ENCODE results near the gene PLA2G4A. TPM values are rescaled to one million over a fixed set of nuclear protein-coding genes. Genes with fewer than 3 reads are reported as not detected.
A peak's percentile ranks its signal among the peaks of the same experiment; 100 is the strongest.

The PLA2G4A gene
- total RNA-seq, 4 donors from 2014 or later, result 2.0 to 8.3 (median 6.1) TPM

DNA sequence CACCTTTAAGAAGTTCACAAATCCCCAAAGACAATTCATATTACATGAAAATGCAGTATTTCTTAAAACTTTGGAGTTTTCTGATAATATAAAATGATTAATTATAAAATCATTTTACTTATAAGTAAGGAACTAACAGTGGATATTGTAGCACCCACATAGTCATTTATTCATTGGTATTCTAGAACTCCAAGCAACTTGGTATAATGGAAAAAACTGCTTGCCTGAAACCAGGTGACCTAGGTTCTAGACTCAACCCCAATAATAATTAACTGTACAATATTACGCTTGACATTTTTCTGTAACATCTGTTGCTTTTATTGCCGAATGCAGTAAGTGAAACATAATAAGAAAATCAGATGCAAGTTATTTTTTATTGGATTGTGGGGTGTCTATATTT lies 2.4 kb downstream of the PLA2G4A start:
- H3K27me3 ChIP-seq, result no peaks in the 10 kb centered on the region
- intact Hi-C loops (cut with DNase I; ENCODE audit: low total_unique reads) (no loop called here), in situ Hi-C loops (cut with MboI; ENCODE audit: low pct_ligation_motif_present in 1 of 4, low pct_unique_long_range_greater_than_20kb in 1 of 4, low sequenced_read_pairs in 3 of 4) (no loop called here)
- H3K4me1 ChIP-seq, result peaks cover 0 to 16% (median 0%) of the 10 kb centered on the region in 4 donors
- H3K9me3 ChIP-seq, result no peaks in the 10 kb centered on the region
- TF ChIP-seq POLR2AphosphoS5 (IDR thresholded peaks at IDR 0.05) (no peak), EP300 (IDR thresholded peaks at IDR 0.05; ENCODE audit: low read depth) (no peak), POLR2A (IDR thresholded peaks at IDR 0.05) (no peak)
- TF ChIP-seq, protein P1, sequence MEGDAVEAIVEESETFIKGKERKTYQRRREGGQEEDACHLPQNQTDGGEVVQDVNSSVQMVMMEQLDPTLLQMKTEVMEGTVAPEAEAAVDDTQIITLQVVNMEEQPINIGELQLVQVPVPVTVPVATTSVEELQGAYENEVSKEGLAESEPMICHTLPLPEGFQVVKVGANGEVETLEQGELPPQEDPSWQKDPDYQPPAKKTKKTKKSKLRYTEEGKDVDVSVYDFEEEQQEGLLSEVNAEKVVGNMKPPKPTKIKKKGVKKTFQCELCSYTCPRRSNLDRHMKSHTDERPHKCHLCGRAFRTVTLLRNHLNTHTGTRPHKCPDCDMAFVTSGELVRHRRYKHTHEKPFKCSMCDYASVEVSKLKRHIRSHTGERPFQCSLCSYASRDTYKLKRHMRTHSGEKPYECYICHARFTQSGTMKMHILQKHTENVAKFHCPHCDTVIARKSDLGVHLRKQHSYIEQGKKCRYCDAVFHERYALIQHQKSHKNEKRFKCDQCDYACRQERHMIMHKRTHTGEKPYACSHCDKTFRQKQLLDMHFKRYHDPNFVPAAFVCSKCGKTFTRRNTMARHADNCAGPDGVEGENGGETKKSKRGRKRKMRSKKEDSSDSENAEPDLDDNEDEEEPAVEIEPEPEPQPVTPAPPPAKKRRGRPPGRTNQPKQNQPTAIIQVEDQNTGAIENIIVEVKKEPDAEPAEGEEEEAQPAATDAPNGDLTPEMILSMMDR (IDR thresholded peaks at IDR 0.05), result no peak
- DNase-seq, result no peak
- no peak overlapping the region for H3K4me3 ChIP-seq
- H3K36me3 ChIP-seq, result no peaks in the 10 kb centered on the region
- 87 to 91% methylated on average over 2 of the region's 2 CpGs for WGBS, 2 donors (ENCODE audit: low coverage in 1 of 2)
- H3K27ac ChIP-seq, result no peak overlapping the region

DNA sequence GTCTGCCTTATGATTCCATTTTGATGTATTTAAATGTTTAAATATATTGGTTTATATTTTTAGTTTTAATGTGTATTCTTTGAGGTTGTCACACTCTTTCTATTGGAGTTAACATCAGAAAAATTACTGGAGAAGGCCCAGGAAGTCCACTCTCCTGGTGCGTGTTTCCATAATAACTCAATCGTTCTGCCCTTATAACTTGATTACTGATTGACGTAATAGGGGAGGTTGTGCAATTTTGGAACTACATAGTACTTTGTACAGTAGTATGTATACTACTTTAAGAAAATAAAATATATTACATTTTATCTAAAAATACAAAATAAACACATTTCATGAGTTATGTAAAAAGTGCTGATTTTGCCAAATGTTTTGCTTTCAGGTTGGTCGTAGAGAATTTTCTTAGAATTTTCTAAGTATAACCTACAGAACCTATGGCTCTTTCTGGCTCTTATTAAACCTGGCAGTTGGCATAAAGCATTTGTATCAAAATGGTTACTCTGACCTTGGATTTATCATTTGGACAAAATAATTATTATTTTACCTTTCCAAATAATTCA lies 5.7 kb downstream of the PLA2G4A start:
- intact Hi-C loops (cut with DNase I; ENCODE audit: low total_unique reads) (no loop called here), in situ Hi-C loops (cut with MboI; ENCODE audit: low pct_ligation_motif_present in 1 of 4, low pct_unique_long_range_greater_than_20kb in 1 of 4, low sequenced_read_pairs in 3 of 4) (no loop called here)
- TF ChIP-seq EP300 (IDR thresholded peaks at IDR 0.05; ENCODE audit: low read depth) (no peak), POLR2AphosphoS5 (IDR thresholded peaks at IDR 0.05) (no peak), POLR2A (IDR thresholded peaks at IDR 0.05) (no peak)
- TF ChIP-seq, protein P1 (IDR thresholded peaks at IDR 0.05), result no peak
- no peak for DNase-seq
- no peak overlapping the region for H3K27ac ChIP-seq
- 77 to 81% methylated on average over 4 of the region's 4 CpGs for WGBS, 2 donors (ENCODE audit: low coverage in 1 of 2)
- H3K4me3 ChIP-seq, result no peak overlapping the region
- H3K36me3 ChIP-seq, result no peaks in the 10 kb centered on the region
- peaks cover 3 to 34% (median 6%) of the 10 kb centered on the region in 4 donors for H3K4me1 ChIP-seq
- H3K9me3 ChIP-seq, result no peaks in the 10 kb centered on the region
- no peaks in the 10 kb centered on the region for H3K27me3 ChIP-seq

DNA sequence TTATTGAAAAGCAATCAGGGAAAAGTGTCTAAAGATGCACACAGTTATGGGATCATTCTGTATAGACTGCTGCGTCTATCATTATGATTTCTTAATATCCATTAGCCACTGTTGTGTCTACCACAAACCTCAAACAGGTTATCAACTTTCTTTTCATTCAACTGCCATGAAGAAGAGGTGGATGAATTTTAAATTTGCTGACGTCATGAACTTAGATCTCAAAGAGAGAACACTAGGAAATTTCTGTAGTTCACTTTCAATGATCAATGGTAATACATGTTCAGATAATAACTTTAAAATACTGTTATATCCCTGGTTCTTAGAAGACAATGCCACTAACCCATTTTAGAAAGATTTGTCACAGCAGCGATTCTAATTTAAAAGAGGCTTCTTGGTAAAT lies 6.7 kb downstream of the PLA2G4A start:
- intact Hi-C loops (cut with DNase I; ENCODE audit: low total_unique reads) (no loop called here), in situ Hi-C loops (cut with MboI; ENCODE audit: low pct_ligation_motif_present in 1 of 4, low pct_unique_long_range_greater_than_20kb in 1 of 4, low sequenced_read_pairs in 3 of 4) (no loop called here)
- no peak overlapping the region for H3K27ac ChIP-seq
- no peak overlapping the region for H3K4me3 ChIP-seq
- no peaks in the 10 kb centered on the region for H3K27me3 ChIP-seq
- DNase-seq, result no peak
- H3K9me3 ChIP-seq, result no peaks in the 10 kb centered on the region
- H3K36me3 ChIP-seq, result no peaks in the 10 kb centered on the region
- peaks cover 3 to 31% (median 6%) of the 10 kb centered on the region in 4 donors for H3K4me1 ChIP-seq
- TF ChIP-seq POLR2AphosphoS5 (IDR thresholded peaks at IDR 0.05) (no peak), POLR2A (IDR thresholded peaks at IDR 0.05) (no peak), EP300 (IDR thresholded peaks at IDR 0.05; ENCODE audit: low read depth) (no peak)
- TF ChIP-seq, protein P1 (IDR thresholded peaks at IDR 0.05), result no peak
- 88 to 93% methylated on average over 3 of the region's 3 CpGs for WGBS, 2 donors (ENCODE audit: low coverage in 1 of 2)

DNA sequence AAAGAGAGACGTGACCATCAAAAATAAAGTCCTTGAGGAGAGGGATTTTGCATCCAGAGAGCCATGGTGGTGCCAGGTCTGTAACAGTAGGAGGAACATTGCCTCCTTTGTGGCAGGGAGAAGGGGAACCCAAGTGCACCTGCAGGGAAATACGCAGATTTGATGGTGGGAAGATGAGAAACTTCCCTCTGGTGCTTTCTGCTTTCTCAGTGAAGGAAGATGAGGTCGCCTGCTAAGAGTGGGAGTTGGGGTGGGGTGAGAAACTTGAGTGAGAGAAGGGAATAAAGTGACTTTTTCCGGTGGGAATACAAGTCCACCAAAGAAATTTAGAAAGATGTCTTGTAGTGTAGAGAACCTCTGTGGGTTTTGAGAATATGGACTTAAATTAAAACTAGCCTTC lies 9.1 kb downstream of the PLA2G4A start:
- H3K4me3 ChIP-seq, result no peak overlapping the region

More for the DNA sequence above, 9.1 kb downstream of the PLA2G4A start:
- Histone ChIP-seq H3K4me1 (peaks cover 3 to 38% (median 10%) of the 10 kb centered on the region in 4 donors), H3K27me3 (no peaks in the 10 kb centered on the region), H3K36me3 (no peaks in the 10 kb centered on the region), H3K27ac (peak overlapping the region in 2 of 4 donors; percentile 30 to 32), H3K9me3 (no peaks in the 10 kb centered on the region)
- in situ Hi-C loops (cut with MboI; ENCODE audit: low pct_ligation_motif_present in 1 of 4, low pct_unique_long_range_greater_than_20kb in 1 of 4, low sequenced_read_pairs in 3 of 4) (no loop called here), intact Hi-C loops (cut with DNase I; ENCODE audit: low total_unique reads) (no loop called here)
- 79 to 100% methylated on average over 1 to 4 of the region's 4 CpGs for WGBS, 2 donors (ENCODE audit: low coverage in 1 of 2)
- TF ChIP-seq POLR2AphosphoS5 (IDR thresholded peaks at IDR 0.05) (no peak), POLR2A (IDR thresholded peaks at IDR 0.05) (no peak), EP300 (IDR thresholded peaks at IDR 0.05; ENCODE audit: low read depth) (no peak)
- TF ChIP-seq, protein P1 (IDR thresholded peaks at IDR 0.05), result no peak
- DNase-seq, result no peak

Measured in transverse colon (tissue), 4 donors.